HG03135 (cell line): ENCODE results near the gene WASF1.

ENCODE experiments used
- ATAC-seq: cut with Tn5 transposase; IDR thresholded peaks from one replicate; pipeline ENCODE4 v1.9.1; 2021; ENCODE audit warnings: mild to moderate bottlenecking, moderate library complexity; ENCODE audit not compliant: unreplicated experiment

WASF1 gene

DNA sequence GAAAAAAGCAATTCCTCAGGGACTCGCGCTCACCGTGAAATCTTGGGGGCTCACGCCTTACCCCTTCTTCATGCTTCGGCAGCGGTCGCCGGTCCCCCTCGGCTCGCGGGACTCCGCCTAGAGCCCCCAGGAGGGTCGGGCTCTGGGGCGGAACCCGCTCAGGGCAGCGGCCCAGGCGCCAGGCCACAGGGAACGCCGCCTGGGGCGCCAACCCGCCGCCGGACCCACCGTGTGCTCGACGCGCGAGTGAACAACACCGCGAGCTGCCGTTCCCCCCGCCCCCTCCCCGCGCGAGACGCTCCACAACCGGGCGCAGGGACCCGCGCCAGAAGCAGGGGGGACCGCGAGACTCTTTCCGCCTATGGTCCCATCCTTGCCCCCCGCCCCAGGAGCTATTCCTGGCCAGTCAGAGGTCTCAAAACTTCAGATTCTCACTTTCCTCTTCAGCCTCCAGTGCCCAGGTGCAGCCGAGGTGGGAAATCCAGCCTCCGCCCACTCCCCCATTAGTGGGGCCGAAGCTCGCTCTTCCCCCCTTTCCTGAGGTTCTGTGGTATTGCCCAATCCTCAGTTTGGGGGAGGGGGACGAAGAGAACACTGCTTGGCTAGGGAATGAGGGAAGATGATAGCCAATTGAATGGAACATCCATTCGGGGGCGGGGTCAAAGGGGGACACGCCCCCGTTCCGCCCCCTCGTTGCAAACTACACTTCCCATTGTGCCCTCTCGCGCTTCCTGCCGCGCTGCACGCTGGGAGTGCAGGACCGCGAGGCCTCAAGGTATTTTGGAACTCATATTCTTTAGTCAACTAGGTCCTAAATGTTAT is at the start of gene WASF1:
Gene WASF1 (minus strand): TSS at position 265 of the 822 bp plus-strand sequence. CDS start 52,069 bp downstream, outside the sequence.
- ATAC-seq: peak; percentile 87

DNA sequence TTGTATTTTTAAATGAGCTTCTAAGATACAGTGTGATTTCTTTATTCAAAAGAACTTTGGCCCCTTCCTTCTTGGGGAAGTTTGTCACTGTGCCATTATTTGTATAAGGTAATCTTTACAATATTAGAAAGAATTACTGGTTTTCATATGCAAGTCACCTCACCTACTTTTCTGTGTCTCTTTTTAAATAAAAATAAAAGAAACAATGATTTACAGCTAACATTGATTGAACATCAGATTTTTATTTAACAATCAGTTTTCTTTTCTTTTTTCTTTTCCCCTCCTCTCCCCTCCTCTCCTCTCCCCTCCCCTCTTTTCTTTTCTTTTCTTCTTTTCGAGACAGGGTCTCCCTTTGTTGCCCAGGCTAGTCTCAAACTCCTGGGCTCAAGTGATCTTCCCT is 46.8 kb upstream of the WASF1 start:
- no peak for ATAC-seq

DNA sequence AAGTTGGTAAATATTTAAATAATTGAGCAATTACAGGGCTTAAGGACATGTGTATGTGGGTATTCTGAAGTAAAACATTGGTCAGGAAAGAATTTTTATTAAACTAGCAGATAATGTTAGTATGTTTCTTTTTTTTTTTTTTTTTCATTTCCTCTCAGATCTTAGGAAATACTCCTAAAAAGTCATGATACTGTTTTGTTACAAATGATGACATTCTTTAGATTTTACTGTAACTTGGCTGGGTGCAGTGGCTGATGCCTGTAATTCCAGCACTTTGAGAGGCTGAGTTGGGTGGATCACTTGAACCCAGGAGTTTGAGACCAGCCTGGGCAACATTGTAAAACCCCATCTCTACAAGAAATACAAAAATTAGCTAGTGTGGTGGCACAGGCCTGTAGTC is 42.3 kb upstream of the WASF1 start:
- no peak for ATAC-seq

DNA sequence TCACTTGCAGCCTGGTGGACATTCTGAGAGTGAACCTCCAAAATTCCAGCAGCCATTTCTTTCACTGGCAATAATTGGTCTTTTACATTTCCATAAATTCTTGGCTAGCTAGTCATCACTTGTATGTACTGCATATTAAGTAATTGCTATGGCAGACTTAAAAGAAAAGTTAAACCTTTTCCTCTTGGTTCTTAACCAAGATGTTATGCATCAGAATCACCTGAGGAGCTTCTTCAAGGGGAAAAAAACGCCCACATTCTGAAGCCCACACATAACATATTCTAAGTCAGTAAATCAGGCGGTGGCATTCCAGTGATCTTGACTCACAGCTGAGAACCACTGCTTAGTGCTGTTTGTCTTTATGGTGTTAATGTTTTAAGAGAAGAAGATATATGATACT is 37.8 kb upstream of the WASF1 start:
- ATAC-seq: no peak

DNA sequence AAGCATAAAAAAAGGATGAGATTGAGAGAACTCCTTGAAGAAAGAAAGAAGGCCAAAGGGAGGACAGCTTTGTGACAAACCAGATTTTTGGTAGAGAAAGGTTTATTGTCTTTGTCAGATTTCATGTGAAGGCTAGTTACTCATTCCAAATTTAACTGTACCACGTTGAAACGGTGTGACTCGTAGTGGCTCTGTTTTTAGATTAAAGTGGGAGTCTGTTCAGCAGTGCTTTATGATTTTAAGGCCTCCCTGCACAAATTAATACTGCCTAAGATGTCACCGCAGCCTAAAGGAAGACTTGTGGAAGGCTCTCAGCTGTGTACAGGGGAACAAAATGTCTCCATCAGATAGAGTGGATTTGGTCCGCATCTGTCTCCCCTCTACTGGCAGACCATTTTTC is 36.7 kb upstream of the WASF1 start:
- ATAC-seq: no peak

DNA sequence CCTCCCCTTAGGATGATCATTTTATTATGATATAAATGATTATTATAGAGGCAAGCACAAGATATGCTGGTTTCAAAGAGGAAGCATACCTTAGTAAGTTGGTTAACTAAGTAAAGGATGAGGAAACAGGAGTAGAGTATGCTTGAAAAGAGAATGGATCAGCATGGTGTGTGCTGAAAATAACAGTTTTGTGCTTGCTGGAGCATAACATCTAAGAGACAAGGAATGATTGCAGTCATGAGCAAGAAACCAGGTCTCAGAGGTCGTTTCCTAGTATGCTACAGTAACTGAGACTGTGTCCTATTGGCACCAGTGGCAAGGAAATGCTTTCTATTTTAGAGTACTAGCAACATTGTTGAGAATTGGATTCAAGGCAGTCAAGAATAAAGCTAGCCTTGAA is 34.9 kb upstream of the WASF1 start:
- no peak for ATAC-seq

DNA sequence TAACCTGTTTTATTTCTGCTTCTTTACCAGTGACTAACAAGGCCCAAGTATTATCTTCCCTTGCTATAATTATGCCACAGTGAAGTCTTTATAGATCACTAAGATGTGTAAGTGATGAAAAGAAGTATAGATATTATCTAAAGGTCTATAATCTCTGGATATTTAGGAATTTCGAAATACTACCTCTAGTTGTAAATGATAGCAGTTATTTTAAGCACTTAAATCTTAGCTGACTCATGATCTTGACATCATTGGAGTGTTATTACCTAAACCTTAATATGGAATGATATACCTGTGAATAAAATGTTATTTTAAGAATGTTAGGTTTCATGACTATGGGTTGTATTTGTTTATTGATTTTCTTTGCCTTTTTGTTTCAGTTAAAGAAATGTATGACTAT is 32.3 kb upstream of the WASF1 start:
- no peak for ATAC-seq

DNA sequence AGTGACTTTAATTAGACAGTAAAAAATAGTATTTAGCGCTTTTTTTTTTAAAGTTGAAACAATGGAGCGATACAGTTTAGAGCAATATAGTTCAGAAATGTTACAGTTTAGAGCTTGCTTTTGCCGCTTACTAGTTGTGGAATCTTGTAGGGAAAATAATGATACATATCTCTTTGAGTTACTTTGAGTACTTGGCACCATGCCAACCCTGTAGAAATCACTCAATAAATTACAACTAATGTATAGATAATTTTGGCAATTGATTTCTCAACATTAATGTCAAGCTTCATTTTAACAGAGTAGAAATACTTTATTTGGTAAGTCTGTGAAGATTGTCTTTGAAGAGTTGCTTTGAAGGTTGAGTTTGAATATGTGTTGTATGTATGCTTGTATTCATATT is 28.2 kb upstream of the WASF1 start:
- no peak for ATAC-seq

DNA sequence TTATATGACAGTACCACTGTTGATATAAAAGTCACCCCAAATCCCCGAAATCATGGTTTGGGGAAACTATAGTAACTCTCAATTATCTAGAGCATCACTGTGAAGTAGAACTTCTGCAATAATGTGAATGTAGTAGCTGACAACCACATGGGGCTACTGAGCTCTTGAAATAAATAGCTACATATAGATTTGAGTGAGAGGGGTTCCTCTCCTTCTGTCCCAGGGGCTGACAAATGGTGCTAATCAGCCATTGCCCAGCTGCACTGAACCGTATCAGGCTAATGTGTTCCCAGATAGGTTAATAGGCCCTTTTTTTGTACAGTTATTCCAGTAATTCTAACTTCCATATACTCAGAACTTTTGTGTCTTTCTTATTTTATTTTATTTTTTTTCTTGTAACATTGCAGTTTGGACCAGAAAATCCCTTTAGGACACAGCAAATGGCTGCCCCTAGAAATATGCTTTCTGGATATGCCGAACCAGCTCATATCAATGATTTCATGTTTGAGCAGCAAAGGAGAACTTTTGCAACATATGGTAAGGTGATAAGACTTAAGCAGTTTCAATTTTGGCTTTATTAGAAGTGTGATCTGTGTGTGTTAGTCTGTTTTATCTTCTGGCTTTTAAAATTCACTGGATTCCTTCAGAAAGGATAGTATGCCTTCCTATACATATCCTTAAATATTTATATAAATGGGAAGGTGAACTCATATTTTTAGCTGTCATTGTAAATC is 21.8 kb upstream of the WASF1 start:
- ATAC-seq: no peak

DNA sequence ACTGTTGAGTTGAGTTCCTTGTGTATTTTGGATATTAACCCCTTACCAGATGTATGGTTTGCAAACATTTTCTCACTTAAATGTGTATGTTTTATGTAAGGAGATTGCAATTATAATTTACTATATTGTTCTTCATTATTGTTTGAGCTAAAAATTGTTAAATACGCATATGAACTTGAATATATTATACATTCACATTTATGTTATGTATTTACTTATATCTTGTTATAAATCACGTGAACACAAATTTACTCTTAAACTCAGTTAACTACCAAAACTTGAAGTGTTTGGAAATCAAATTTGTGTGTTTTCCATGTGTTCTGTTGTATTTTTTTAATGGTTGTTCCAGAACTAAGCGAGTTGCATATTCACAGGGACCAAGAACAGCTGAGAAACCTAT is 19.1 kb upstream of the WASF1 start:
- ATAC-seq: no peak

DNA sequence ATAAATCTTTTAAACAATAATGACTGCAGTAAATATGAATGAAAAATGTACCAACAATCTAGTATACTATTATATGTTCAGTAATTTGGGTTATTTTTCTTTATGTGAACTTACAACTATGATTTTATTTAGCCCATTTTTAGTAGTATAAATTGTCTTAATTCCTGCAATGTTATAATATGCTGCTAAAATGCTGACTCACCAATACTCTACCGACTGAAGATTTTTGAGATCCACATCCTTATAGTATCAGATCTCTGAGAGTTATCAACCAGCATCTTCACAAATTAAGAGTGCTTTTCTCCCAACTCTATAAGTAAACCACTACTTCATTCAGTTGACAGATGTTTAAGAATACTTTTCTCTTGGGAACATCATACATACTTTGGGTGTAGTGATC is 17.4 kb upstream of the WASF1 start:
- no peak for ATAC-seq

DNA sequence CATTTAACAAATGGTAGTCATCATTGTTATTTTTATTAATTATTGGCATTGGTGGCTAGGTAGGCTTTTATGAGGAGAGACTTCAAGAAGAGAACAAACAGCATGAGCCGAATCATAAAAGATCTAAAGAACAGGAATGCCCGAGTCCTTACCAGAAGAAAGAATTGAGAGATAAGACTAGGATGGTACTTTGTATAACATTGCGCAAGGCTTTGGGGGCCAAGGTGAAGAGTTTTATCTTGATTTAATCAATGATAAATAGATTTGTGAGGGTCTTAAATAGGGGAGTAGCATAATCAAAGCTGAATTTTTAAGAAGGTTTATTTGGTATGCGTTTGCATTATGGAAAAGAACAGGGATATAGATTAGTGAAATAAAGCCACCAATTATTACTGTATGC is 16.2 kb upstream of the WASF1 start:
- no peak for ATAC-seq

DNA sequence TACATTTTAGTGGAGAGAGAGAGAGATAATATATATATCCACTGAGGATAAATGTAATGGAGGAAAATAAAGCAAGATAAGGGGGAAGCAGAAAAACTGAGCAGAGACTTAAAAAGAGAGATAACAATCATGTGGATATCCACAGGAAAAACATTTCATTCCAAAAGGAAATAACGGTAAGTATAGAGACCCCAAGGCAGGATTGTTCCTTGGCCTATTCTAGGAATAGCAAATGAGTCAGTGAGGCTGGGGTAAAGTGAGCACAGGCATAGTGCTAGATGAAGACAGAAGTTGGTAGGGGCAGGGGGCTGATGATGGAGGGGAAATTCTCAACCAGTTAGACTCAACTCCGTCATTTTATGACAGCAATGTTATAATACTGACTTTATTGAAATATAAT is 12.0 kb upstream of the WASF1 start:
- no peak for ATAC-seq

DNA sequence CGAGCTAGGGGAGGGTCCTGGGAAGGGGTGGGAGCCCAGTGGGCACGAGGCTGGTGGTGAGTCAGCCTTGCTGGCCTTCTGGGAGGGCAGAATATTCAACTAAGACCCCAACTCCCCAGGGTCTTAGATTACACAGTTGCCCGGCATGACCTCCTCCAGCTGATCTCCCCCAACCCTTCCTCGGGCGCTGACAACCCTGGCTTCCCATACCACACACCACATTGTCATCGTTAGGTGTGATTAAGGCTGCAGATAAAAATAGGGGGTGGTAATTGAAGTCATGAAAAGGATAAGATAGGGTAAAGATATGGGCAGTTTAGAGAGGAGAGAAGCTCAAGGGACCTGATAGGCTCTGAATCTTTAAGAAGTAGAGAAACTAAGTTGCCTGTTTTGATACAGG is 11.3 kb upstream of the WASF1 start:
- no peak for ATAC-seq

DNA sequence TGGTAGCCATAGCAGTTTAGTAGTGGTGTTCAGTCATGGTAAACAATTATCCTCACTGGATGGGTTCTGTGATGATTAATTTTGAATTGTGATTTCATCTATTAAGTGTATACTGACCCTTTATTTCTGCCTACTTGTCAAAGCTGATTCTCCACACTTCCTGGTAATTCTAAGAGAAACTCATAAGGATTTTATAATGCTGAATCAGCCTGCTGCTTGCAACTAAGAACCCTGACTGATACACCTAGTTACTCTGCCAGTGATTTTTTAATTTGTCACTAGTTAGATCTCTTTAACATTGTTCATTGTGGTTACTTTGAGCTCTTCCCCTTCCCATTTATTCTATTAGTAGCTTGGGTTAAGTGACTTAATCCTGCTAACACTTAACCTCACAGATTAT is 9.3 kb upstream of the WASF1 start:
- ATAC-seq: no peak

DNA sequence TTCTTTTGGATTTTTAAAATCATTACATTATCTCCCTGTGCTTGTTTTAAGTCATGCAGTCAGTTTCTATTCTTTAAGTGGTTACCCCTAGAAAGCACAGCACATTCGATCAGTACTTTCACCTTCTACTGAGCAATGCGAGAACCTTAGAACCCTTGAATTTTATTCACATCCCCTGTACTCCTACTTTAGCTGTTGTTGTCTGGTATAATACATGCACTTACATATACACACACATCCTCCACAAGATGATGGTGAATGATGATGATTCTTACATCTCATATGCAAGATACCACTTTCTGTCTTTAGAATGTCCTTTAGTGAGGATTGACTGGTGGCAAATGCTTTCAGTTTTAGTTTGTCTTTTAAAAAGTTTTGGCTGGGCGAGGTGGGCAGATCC is 6.4 kb upstream of the WASF1 start:
- peak; percentile 53 for ATAC-seq

DNA sequence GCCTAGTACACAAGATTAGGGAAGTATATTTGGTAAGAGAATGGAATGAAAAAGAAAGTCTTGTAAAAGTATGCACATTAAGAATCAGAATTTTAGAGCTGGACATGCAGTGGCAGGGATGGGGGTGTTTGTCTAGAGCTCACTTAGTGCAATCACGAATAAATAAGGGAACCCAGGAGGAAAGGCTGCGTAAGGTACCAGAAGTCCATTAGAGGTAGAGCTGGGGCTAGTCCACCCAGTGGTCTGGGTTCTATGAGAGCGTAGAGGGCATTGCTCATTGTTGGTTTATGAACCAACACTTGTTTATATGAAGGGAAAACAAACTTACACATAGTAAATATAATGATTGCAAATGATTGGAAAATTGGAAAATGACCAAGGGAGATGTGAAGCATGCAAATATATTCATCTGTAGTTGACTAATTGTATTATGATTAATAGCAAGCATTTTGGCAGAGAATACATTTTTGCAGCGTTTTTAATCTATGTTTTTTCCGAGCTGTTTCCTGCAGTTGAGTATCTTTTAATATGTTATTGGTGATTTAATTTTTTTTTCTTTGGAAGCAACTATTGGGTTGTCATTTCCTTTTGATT is 3.9 kb upstream of the WASF1 start:
- no peak for ATAC-seq

DNA sequence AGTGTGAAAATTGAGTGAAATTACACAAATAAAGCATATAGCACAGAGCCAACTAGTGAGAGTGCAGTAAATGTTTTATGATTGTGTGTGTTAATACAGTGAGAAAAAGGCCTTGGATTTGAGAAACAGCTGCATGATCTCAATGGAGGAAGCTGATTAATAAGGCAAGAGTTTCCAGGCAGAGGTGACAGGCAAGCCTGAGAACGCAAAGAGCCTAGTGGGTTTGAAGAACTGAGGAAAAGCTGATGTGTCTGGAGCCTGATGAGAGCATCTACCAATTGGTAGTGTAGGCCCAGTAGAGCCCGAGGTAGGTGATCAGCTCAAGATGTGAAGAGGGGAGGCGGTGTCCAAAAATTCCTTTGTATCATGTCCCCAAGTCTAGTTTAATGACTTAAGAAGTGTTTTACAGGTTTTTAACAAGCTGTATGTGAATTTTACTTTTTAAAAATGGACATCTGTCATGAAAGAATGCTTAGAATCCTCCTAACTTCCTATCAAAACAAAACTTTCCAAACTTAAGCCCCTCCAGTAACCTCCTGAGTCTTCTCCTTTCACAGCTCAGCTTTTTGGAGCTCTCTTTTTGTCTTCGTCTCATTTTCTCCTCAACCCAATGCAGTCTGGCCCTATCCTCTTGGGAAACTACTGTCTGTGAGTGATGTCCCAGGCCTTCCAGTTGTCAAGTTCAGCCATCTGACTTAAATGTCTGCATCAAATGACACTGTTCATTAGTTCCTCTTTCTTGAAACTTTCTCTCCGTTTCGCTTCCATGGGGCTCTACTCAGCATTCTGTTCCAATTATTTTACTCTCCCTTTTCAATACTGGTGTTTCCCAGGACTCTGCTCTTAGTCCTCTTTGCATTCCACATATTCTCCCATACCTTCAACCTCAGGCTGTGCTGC is 1.9 kb upstream of the WASF1 start:
- ATAC-seq: no peak

DNA sequence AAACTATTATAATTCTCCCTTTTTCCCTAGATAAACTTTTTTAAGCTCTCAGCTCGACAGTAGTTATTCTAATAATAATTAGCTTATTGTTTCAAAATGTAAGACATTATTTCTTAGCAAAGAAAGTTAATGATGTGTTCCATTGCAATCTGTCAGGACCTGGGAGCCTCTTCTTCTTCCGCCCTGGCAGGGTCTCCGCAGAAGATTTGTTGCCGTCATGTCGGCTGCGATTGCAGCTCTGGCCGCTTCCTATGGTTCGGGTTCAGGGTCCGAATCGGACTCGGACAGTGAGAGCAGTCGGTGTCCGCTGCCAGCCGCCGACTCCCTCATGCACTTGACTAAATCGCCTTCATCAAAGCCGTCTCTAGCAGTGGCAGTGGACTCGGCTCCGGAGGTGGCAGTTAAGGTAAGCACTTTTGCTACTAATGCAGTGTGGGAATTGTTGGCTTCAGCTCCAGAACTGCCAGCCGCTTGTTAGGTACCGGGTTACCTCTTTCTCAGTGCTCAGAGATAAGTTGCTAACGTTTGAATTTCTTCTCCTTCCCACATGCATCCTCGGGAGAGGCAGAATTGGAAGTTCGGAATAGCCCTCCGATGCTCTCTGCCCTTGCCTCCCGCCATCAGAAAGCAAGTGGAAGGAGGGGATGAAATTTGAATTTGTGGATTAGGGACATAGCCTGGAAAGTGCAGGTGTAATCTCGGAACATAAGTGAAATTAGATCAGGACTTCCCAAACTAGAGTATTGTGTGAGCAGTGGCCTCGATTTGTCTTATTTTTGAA is 948 bp upstream of the WASF1 start, which contains the start of gene CDC40:
Gene CDC40 (plus strand): TSS at position 200 of the 781 bp plus-strand sequence. CDS start 18 bp downstream, at position 218.
- peak; percentile 41 for ATAC-seq
